Frontal cortex (tissue), 4 donors: ENCODE data around the gene GPI. TPM values are rescaled to one million over a fixed set of nuclear protein-coding genes. Genes with fewer than 3 reads are reported as not detected.

ENCODE experiments used
- DNase-seq, 2 donors: peaks; one replicate each; pipeline ENCODE4 v3.0.0; 2012; ENCODE audit warnings: low spot score in 2 of 2
- FAIRE-seq: peaks from 2 replicates; lab custom pipeline; 2012; peaks lifted over from hg19 to GRCh38; lab: Jason Lieb, UNC
- total RNA-seq: library from RNA; depleted of rRNA; stranded (reverse); fragments of >200 nt; gene quantifications from one replicate; pipeline ENCODE4 v1.2.3, GENCODE V29; 2014
- donor health status: control.
- donor health status: control.
- donor health status: control.

The GPI gene
- total RNA-seq, 1 donor from 2014 or later, result 98.2 TPM

DNA sequence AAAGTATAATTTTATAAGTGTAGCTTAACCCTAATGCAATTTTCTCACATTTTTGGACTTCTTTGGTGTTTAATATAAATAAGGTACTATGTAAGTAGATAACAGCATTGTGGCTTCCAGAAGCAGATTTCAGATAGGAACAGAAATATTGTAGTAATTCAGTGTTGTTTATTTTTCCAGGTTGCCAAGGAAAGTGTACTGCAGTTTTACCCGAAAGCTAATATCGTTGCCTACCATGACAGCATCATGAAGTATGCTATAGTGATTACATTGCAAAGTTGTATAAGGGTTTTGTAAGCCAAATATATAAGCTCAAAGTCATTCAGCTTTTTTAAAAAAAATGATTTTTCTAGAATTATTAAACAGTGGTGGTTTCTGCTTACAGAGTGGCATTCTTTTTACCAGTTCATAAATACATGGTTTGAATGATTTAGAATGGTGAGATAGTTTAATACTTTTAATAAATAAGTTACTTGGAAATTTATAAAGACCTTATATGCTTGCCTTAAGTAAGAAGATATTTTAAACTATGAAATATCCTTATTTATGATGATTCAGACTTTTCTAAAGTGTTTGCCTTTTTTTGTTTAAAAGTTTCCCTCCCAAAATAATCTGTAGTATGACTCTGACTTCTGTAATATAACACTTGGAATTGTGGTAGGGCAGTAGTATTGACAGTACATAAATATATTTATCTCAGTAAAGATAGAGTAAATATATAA, 66.8 kb downstream of the GPI start:
- FAIRE-seq (no peak), DNase-seq (no peak)

DNA sequence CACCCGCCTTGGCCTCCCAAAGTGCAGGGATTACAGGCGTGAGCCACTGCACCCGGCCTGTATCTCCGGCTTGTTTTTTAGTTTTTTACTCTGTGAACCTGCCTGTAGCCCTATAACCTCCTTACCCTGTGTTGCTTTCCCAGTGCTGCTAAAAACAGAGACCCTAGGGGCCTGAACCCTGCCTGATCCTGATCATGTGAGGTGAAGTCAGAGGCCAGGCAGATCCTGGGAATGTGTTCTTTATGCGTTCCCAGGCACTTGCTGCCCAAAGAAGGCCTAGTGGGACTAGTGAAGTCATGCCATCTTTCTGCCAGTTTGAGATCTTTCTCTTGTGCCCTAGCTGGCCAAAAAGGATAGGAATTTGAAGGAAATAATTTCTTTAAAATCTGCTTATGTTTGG, 67.8 kb downstream of the GPI start:
- DNase-seq, result peak in 1 of 2 donors; percentile 32
- FAIRE-seq, result no peak

DNA sequence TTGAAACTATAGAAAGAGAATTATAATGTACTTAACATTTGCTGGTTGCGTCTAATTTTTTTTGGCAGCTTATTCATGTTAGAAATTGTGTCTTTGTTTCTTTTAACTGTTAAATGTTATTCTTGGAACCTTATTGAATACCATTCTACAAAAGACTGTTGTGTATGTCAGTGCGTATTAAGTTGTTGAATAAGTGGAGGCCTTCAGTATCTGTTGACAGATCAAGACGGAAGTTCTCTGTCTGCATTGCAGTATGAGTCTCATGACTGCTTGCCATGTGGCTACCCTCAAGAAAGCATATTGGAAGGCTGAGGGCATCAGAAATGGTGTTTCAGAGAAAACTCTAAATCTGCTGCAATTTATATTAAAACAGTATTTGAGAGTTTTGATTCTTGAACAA, 71.7 kb downstream of the GPI start:
- FAIRE-seq, result no peak
- DNase-seq, result no peak

DNA sequence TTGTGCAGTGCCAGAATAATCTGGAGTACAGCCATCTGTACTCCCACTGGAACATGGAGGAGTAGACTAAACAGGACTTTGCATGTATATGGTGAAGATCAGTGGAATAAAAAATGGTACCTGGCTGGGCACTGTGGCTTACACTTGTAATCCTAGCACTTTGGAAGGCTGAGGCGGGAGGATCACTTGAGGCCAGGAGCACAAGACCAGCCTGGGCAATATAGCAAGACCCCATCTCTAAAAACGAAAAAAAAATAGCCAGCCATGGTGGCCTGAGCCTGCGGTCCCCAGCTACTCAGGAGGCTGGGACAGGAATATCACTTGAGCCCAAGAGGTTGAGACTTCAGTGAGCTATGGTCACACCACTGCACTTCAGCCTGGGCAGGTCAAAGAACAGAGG, 83.2 kb downstream of the GPI start:
- FAIRE-seq (no peak), DNase-seq (no peak)

Other genes with a start within 250 kb of the GPI start
- gene LSM14A, start 192.7 kb upstream of the GPI start, total RNA-seq, result 68.1 TPM
- 17.1 TPM for gene GARRE1, start 110.6 kb upstream of the GPI start, total RNA-seq
- gene PDCD2L, start 39.2 kb downstream of the GPI start, total RNA-seq, result 22.4 TPM
- 187 TPM for gene UBA2, start 63.2 kb downstream of the GPI start, total RNA-seq
- 20.4 TPM for gene WTIP, start 116.6 kb downstream of the GPI start, total RNA-seq